ENCODE data around the gene ARCN1.

Gene ARCN1

DNA sequence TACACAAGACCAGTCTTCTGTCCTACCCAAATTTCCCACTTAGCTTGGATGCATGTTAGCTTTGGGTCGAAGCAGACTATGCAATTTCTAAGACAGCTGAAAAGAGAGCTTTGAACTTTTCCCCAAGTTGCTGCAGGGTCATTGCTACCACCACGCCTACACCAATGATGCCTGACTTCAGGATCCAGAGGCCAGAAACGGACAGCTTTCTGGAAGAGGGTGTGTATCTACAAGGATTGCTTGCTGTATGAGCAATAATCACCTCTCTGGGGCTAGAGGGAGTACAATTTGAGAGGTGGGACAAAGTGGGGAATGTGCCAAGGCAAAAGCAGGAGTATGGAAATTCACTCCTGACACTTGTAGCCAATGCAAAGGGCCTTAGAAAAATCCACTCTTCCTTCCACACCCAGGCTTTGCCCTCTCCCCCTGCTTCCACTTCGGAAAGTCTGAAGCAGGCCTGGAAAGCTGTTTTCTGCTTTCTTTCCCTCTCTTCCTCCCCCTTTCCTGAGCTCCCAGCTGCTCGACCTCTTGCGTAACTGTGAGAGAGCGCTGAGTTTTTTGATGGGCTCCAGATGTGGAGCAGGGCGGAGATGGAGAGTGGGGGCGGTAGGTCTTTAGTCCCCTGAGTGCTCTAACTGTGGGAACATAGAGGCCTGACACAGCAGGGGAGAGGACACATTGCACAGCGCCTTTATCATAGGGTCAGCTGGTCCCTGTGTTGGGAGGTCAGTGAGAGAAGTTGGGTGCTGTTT is 33.1 kb downstream of the ARCN1 start:
- Histone ChIP-seq H3K27me3 (ENCODE audit: insufficient read depth, low read depth) (peaks cover under 1% of the 10 kb centered on the region; the same call in 1 of the 2 replicates), H2AFZ (ENCODE audit: low read depth) (no peak overlapping the region), H3K79me2 (ENCODE audit: insufficient read depth, low read depth) (no peaks in the 10 kb centered on the region), H3K27ac (no peak overlapping the region), H3K36me3 (ENCODE audit: insufficient read depth) (no peaks in the 10 kb centered on the region), H3K9ac (no peak overlapping the region), H4K20me1 (ENCODE audit: insufficient read depth) (no peaks in the 10 kb centered on the region), H3K4me2 (no peak overlapping the region), H3K4me3 (IDR thresholded peaks at IDR 0.05; ENCODE audit: insufficient read depth, low read depth, low read length) (no peak overlapping the region), H3K4me1 (ENCODE audit: low read depth, poor library complexity, severe bottlenecking) (no peaks in the 10 kb centered on the region)
- TF ChIP-seq, protein P1, sequence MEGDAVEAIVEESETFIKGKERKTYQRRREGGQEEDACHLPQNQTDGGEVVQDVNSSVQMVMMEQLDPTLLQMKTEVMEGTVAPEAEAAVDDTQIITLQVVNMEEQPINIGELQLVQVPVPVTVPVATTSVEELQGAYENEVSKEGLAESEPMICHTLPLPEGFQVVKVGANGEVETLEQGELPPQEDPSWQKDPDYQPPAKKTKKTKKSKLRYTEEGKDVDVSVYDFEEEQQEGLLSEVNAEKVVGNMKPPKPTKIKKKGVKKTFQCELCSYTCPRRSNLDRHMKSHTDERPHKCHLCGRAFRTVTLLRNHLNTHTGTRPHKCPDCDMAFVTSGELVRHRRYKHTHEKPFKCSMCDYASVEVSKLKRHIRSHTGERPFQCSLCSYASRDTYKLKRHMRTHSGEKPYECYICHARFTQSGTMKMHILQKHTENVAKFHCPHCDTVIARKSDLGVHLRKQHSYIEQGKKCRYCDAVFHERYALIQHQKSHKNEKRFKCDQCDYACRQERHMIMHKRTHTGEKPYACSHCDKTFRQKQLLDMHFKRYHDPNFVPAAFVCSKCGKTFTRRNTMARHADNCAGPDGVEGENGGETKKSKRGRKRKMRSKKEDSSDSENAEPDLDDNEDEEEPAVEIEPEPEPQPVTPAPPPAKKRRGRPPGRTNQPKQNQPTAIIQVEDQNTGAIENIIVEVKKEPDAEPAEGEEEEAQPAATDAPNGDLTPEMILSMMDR (conservative IDR thresholded peaks at IDR 0.05; ENCODE audit: low read depth, low read length) = no peak

DNA sequence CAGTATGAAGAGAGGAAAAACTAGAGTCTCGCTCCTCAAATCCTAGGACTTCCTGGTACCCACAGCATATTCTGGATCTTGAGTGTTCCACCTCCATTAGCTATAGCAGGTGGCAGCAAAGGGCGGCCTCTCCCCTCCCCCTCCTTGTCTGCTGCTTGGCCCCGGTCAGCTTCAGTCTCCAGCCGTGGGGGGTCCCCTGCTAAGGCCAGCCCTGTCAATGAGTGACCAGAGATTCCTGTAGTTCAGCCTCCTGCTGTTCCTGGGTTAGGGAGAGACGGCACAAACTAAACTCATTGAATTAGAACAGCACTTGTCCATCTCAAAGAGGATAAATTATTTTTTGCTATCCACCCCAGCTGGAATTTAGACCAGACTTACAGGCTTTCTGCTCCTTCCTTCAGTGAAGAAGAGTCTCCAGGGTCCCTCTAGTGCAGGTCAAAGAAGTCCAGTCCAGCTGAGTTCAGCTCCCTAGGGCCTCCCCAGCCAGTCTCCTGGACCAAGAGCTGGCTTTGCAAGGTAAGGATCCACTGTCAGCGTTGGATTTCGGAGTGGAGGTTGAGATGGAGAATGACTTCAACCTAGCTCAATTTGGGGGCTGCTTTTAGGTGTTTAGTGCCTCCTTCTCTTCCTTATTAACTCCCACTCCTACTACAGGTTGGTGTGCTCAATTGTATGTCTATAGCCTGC is 34.1 kb downstream of the ARCN1 start:
- H3K4me1 ChIP-seq (ENCODE audit: low read depth, poor library complexity, severe bottlenecking) = no peaks in the 10 kb centered on the region
- H2AFZ ChIP-seq (ENCODE audit: low read depth) = no peak overlapping the region
- TF ChIP-seq, protein P1 (conservative IDR thresholded peaks at IDR 0.05; ENCODE audit: low read depth, low read length) = no peak
- no peak overlapping the region for H3K27ac ChIP-seq
- no peaks in the 10 kb centered on the region for H3K79me2 ChIP-seq (ENCODE audit: insufficient read depth, low read depth)
- H3K9ac ChIP-seq = no peak overlapping the region
- H4K20me1 ChIP-seq (ENCODE audit: insufficient read depth) = no peaks in the 10 kb centered on the region
- no peaks in the 10 kb centered on the region for H3K36me3 ChIP-seq (ENCODE audit: insufficient read depth)
- peaks cover 4% of the 10 kb centered on the region; the same call in 1 of the 2 replicates for H3K27me3 ChIP-seq (ENCODE audit: insufficient read depth, low read depth)
- no peak overlapping the region for H3K4me2 ChIP-seq
- H3K4me3 ChIP-seq (IDR thresholded peaks at IDR 0.05; ENCODE audit: insufficient read depth, low read depth, low read length) = no peak overlapping the region

DNA sequence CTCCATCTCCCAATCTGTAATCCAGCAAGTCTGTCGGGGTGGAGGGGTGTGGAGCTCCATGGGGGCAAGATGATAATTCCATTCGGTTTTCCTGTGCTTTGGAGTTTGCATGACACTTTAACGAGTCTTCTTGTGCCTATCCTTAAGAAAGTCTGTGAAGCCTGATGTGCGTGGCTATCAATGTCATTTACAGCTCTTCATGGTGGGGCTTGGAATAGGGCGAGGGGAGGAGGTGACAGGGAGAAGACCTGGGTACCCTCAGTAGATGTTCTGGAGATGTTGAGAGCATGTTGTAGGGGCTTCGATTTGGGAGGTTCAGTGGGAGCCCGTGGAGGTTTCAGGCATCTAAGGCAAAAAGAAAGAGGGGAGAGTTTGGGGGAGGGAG is 34.6 kb downstream of the ARCN1 start:
- no peaks in the 10 kb centered on the region for H3K36me3 ChIP-seq (ENCODE audit: insufficient read depth)
- no peak overlapping the region for H3K4me3 ChIP-seq (IDR thresholded peaks at IDR 0.05; ENCODE audit: insufficient read depth, low read depth, low read length)
- H4K20me1 ChIP-seq (ENCODE audit: insufficient read depth) = no peaks in the 10 kb centered on the region
- TF ChIP-seq, protein P1 (conservative IDR thresholded peaks at IDR 0.05; ENCODE audit: low read depth, low read length) = no peak
- H3K79me2 ChIP-seq (ENCODE audit: insufficient read depth, low read depth) = no peaks in the 10 kb centered on the region
- H2AFZ ChIP-seq (ENCODE audit: low read depth) = no peak overlapping the region
- H3K4me1 ChIP-seq (ENCODE audit: low read depth, poor library complexity, severe bottlenecking) = no peaks in the 10 kb centered on the region
- H3K27ac ChIP-seq = no peak overlapping the region
- peaks cover 4% of the 10 kb centered on the region; the same call in 1 of the 2 replicates for H3K27me3 ChIP-seq (ENCODE audit: insufficient read depth, low read depth)
- H3K9ac ChIP-seq = no peak overlapping the region
- no peak overlapping the region for H3K4me2 ChIP-seq

DNA sequence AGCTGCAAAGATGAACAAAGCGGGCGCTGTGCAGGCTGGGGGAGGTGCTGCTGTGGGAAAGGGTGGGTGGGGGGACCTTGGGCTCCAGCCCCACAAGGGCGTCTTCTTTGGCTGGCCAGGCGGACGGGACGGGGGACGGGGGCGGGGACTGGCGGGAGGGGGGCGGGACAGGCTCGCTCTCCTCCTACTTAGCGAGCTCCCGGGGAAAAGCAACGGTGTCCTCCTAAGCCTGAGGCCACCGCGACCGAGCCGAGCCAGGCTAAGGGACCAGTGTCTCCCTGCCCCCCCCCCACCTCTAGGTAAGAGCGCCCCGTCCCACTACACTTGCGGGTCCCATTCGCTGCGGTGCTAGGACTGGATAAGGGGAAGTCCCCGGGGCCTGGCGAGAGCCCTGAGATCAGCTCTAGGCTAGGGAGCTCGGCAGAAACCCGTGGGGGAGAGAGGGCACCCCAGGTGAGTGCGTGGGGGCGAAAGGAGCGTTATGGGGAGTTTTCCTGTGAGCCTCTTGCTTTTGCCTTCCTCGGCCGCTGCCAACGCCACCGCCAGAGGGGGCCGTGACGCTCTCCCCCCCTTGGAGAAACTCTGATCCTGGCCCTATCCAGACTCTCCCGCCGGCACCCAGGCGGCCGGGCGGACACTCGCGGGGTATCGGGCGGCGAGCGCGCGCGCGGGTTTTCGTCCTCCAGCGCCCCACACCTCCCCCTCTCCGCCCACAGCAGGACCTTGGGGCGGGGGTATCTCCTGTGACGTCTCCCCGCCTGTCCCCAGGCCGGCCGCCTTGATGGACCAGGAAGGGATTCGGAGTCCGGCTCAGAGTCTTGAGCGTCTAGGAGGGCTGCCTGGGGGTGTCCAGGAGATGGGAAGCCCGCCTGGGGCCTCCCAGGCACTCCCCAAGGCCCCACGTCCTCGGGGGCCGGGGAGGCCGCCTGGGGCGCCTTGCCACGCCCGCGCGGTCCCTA is 35.5 kb downstream of the ARCN1 start, which contains the start of gene PHLDB1:
Gene PHLDB1 (plus strand): TSS at position 215 of the 959 bp plus-strand sequence. CDS start 6,222 bp downstream, outside the sequence.
- Histone ChIP-seq H3K4me2 (peak within 1 kb of the TSS; percentile 71), H3K79me2 (ENCODE audit: insufficient read depth, low read depth) (no peaks in the 10 kb centered on the region), H2AFZ (ENCODE audit: low read depth) (peak within 1 kb of the TSS; percentile 81), H3K4me3 (IDR thresholded peaks at IDR 0.05; ENCODE audit: insufficient read depth, low read depth, low read length) (no peak within 1 kb of the TSS), H3K27me3 (ENCODE audit: insufficient read depth, low read depth) (peaks cover 4% of the 10 kb centered on the region; the same call in 1 of the 2 replicates), H3K4me1 (ENCODE audit: low read depth, poor library complexity, severe bottlenecking) (no peaks in the 10 kb centered on the region), H4K20me1 (ENCODE audit: insufficient read depth) (no peaks in the 10 kb centered on the region), H3K27ac (no peak within 1 kb of the TSS), H3K36me3 (ENCODE audit: insufficient read depth) (no peaks in the 10 kb centered on the region), H3K9ac (no peak within 1 kb of the TSS)
- TF ChIP-seq, protein P1 (conservative IDR thresholded peaks at IDR 0.05; ENCODE audit: low read depth, low read length) = 0 out of 2 replicates have a peak, but pooled peaks have one; percentile 27

All from KMS-11 (cell line).